Progenitor cell of endocrine pancreas (in vitro differentiated cells): ENCODE data around the gene CD44. TPM values are rescaled to one million over a fixed set of nuclear protein-coding genes. Genes with fewer than 3 reads are reported as not detected.
"Not testable (repeated sequence)": the region's sequence is repeated elsewhere in the genome, so short reads cannot be mapped to it uniquely, and the experiment has no call there.

Experiments used
- DNase-seq: peaks from one replicate; pipeline ENCODE4 v3.0.0; 2021; ENCODE audit warnings: low spot score; ENCODE audit not compliant: unreplicated experiment
- H3K27ac Mint-ChIP-seq: 2 replicates; pipeline ENCODE4 v1.8.0; 2021; ENCODE audit warnings: mild to moderate bottlenecking, moderate library complexity, mixed read lengths
- H3K27me3 Mint-ChIP-seq: 2 replicates; pipeline ENCODE4 v1.8.0; 2021; ENCODE audit warnings: mixed read lengths
- H3K36me3 Mint-ChIP-seq: 2 replicates; pipeline ENCODE4 v1.8.0; 2022; ENCODE audit warnings: mixed read lengths; ENCODE audit not compliant: insufficient read depth
- H3K4me1 Mint-ChIP-seq: 2 replicates; pipeline ENCODE4 v1.8.0; 2021; ENCODE audit warnings: low read depth, mixed read lengths
- H3K4me3 Mint-ChIP-seq: 2 replicates; pipeline ENCODE4 v1.8.0; 2021; ENCODE audit warnings: low read depth, mild to moderate bottlenecking, moderate library complexity, mixed read lengths
- H3K9me3 Mint-ChIP-seq: 2 replicates; pipeline ENCODE4 v1.8.0; 2021; ENCODE audit warnings: low read depth, mixed read lengths
- CTCF ChIP-seq: fragments of 200-600 bp; sonication (generic); IDR thresholded peaks from one replicate; pipeline ENCODE4 v1.5.0; 2021; ENCODE audit warnings: antibody characterized with exemption, mild to moderate bottlenecking; ENCODE audit not compliant: unreplicated experiment
- total RNA-seq: library from RNA; stranded (reverse); gene quantifications from 2 replicates; pipeline ENCODE4 v1.2.1, GENCODE V29; 2021

CD44 gene
- total RNA-seq, 1 donor from 2014 or later: 1.9 TPM

GRCh38 chr11:35223371-35223796, 84.4 kb downstream of the CD44 start:
- DNase-seq: no peak
- Mint-ChIP-seq H3K4me1 (no peaks in the 10 kb centered on the region), H3K27ac (no peak overlapping the region), H3K36me3 (no peaks in the 10 kb centered on the region), H3K27me3 (peaks cover 12% of the 10 kb centered on the region), H3K4me3 (no peak overlapping the region), H3K9me3 (no peaks in the 10 kb centered on the region)
- TF ChIP-seq CTCF: no peak

GRCh38 chr11:35223991-35224390, 85.0 kb downstream of the CD44 start:
- no peaks in the 10 kb centered on the region for H3K36me3 Mint-ChIP-seq

GRCh38 chr11:35225946-35226520, 87.1 kb downstream of the CD44 start:
- no peak for DNase-seq
- Mint-ChIP-seq H3K4me3 (no peak overlapping the region), H3K27me3 (peaks cover 5% of the 10 kb centered on the region), H3K4me1 (no peaks in the 10 kb centered on the region), H3K9me3 (no peaks in the 10 kb centered on the region), H3K36me3 (no peaks in the 10 kb centered on the region), H3K27ac (no peak overlapping the region)
- TF ChIP-seq CTCF: no peak

More at GRCh38 chr11:35223991-35224390, 85.0 kb downstream of the CD44 start:
- Mint-ChIP-seq H3K4me1 (no peaks in the 10 kb centered on the region), H3K4me3 (no peak overlapping the region), H3K27ac (no peak overlapping the region), H3K27me3 (peaks cover 10% of the 10 kb centered on the region), H3K9me3 (no peaks in the 10 kb centered on the region)
- no peak for TF ChIP-seq CTCF
- DNase-seq: no peak

- H3K4me1 Mint-ChIP-seq, H3K36me3 Mint-ChIP-seq, H3K27ac Mint-ChIP-seq, H3K27me3 Mint-ChIP-seq, H3K9me3 Mint-ChIP-seq, DNase-seq, H3K4me3 Mint-ChIP-seq: not testable (repeated sequence)
Observed at GRCh38 chr11:35226756-35227155, 87.8 kb downstream of the CD44 start.

GRCh38 chr11:35227576-35228327, 88.8 kb downstream of the CD44 start:
- Mint-ChIP-seq H3K27me3 (peaks cover 7% of the 10 kb centered on the region), H3K9me3 (no peaks in the 10 kb centered on the region), H3K4me1 (no peaks in the 10 kb centered on the region), H3K36me3 (no peaks in the 10 kb centered on the region), H3K27ac (no peak overlapping the region), H3K4me3 (no peak overlapping the region)
- DNase-seq: no peak
- TF ChIP-seq CTCF: no peak

GRCh38 chr11:35228328-35228725, 89.4 kb downstream of the CD44 start:
- Mint-ChIP-seq H3K4me3 (no peak overlapping the region), H3K9me3 (no peaks in the 10 kb centered on the region), H3K36me3 (no peaks in the 10 kb centered on the region), H3K4me1 (no peaks in the 10 kb centered on the region), H3K27ac (no peak overlapping the region), H3K27me3 (peaks cover 7% of the 10 kb centered on the region)
- no peak for DNase-seq
- no peak for TF ChIP-seq CTCF
